AG04450 (cell line): Measurements from ENCODE around the gene CSNK1E. TPM values are rescaled to one million over a fixed set of nuclear protein-coding genes. Genes with fewer than 3 reads are reported as not detected.

Source experiments
- CTCF ChIA-PET: fragments of 300-600, 350-600 bp; formaldehyde crosslinking; extraction: SDS; loops from one replicate; lab custom pipeline; 2022; ENCODE audit warnings: antibody characterized with exemption, inconsistent platforms; lab: Charles Lee
- POLR2A ChIA-PET: fragments of 350-600 bp; formaldehyde crosslinking; extraction: SDS; loops from one replicate; lab custom pipeline; 2021; ENCODE audit warnings: antibody characterized with exemption, inconsistent platforms; lab: Yijun Ruan, JAX
- DNase-seq: peaks from one replicate; pipeline ENCODE4 v3.0.0-alpha.2; 2011; ENCODE audit warnings: low read depth, low spot score
- H3K27ac ChIP-seq: one replicate; pipeline ENCODE4 v1.5.1; 2012; ENCODE audit warnings: low read depth, low read length, control low read depth
- H3K27me3 ChIP-seq: one replicate; pipeline ENCODE4 v1.6.0; 2012; ENCODE audit warnings: low read length; ENCODE audit not compliant: control insufficient read depth, insufficient read depth
- H3K4me3 ChIP-seq: 2 replicates; pipeline ENCODE4 v1.5.1; 2011; ENCODE audit warnings: mild to moderate bottlenecking, low read depth, low read length, control low read depth
- H3K9me3 ChIP-seq: 2 replicates; pipeline ENCODE4 v1.5.1; 2012; ENCODE audit warnings: low read length; ENCODE audit not compliant: control insufficient read depth, insufficient read depth
- CTCF ChIP-seq: IDR thresholded peaks from 2 replicates; pipeline ENCODE4 v1.5.1; 2011; ENCODE audit warnings: low read depth, low read length, control low read depth, inconsistent platforms
- polyA plus RNA-seq: library from polyadenylated mRNA; depleted of rRNA; stranded (reverse); fragments of >200 nt; gene quantifications from 2 replicates; pipeline ENCODE4 v1.2.3, GENCODE V29; 2011

CSNK1E gene
- polyA plus RNA-seq, 1 experiment = 109 TPM

DNA sequence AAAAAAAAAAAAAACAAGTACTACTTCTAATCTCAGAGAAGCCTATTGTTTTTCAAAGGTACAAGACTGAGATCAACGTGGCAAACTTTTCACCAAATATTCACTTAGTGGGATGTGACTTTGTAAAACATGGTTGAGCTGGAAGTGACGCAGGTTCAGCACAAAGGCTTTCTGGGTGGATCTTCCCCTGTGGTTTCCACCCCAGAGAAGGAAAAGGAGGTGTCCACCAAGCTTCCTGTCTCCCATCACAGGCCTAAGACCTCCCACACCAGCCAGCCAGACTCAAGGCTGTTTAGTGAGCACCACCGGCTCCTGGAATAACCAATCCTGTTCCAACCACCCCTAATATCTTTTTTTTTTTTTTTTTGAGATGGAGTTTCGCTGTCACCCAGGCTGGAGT lies 50.1 kb downstream of the CSNK1E start:
- no peak for DNase-seq
- no peaks in the 10 kb centered on the region; the same call in 1 of the 2 replicates for H3K9me3 ChIP-seq
- TF ChIP-seq CTCF = no peak
- no peak overlapping the region for H3K27ac ChIP-seq
- H3K4me3 ChIP-seq = no peak overlapping the region
- CTCF ChIA-PET = no interaction called here
- H3K27me3 ChIP-seq = no peaks in the 10 kb centered on the region
- POLR2A ChIA-PET = interaction anchor here (0.7 to 1.5 kb wide), 4 partner anchors 37 to 69 kb away, joined by 4 to 9 read pairs (median 4); partner anchors contain the start of gene MAFF

DNA sequence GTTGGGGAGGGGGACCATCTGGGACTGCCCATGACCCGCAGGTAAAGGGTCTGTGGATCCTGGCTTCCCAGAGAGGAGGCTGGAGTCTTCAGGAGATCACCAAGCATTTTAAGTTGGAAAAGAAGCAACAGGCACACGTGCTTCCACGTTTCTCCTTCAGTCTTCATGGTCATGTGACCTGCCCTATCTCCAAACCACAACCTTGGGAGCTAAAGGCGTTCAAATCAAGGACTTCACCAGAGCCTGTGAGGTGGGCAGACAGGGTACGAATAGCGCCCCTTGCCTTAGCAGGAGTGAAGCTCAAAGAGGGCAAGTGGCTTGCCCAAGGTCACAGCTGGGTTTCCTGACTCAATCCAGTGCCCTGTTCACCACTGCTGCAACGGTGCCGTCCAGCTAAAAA lies 51.1 kb downstream of the CSNK1E start:
- no peak overlapping the region for H3K4me3 ChIP-seq
- CTCF ChIA-PET = no interaction called here
- peak overlapping the region; percentile 11 for H3K27ac ChIP-seq
- no peak for TF ChIP-seq CTCF
- no peaks in the 10 kb centered on the region; the same call in 1 of the 2 replicates for H3K9me3 ChIP-seq
- H3K27me3 ChIP-seq = no peaks in the 10 kb centered on the region
- no peak for DNase-seq
- POLR2A ChIA-PET = interaction anchor here (0.7 to 1.5 kb wide), 3 partner anchors 54 to 68 kb away, joined by 4 read pairs; partner anchors contain the start of gene MAFF

GRCh38 chr22:38264322-38264843 lies 52.9 kb downstream of the CSNK1E start:
- Histone ChIP-seq H3K27me3 (no peaks in the 10 kb centered on the region), H3K27ac (no peak overlapping the region), H3K9me3 (no peaks in the 10 kb centered on the region; the same call in 1 of the 2 replicates), H3K4me3 (no peak overlapping the region)
- TF ChIP-seq CTCF = no peak
- DNase-seq = no peak
- ChIA-PET CTCF (no interaction called here), POLR2A (no interaction called here)

GRCh38 chr22:38262051-38262795 lies 55.0 kb downstream of the CSNK1E start:
- POLR2A ChIA-PET = interaction anchor here (0.6 kb wide), 1 partner anchor 78 kb away, joined by 9 read pairs; no protein-coding TSS in a partner anchor
- DNase-seq = no peak
- CTCF ChIA-PET = interaction anchor here (0.7 kb wide), 1 partner anchor 148 kb away, joined by 3 read pairs; no protein-coding TSS in a partner anchor

More at GRCh38 chr22:38262051-38262795, 55.0 kb downstream of the CSNK1E start:
- H3K4me3 ChIP-seq = no peak overlapping the region
- peak; percentile 28 for TF ChIP-seq CTCF
- no peaks in the 10 kb centered on the region; the same call in 1 of the 2 replicates for H3K9me3 ChIP-seq
- no peaks in the 10 kb centered on the region for H3K27me3 ChIP-seq
- no peak overlapping the region for H3K27ac ChIP-seq
